ENCODE measurements around the gene STX10. TPM values are rescaled to one million over a fixed set of nuclear protein-coding genes. Genes with fewer than 3 reads are reported as not detected.

STX10 gene
- total and polyA plus RNA-seq, 9 of the 15 experiments (the other 6 are each of a cell fraction or from before 2014, with no cell fraction given), result 0.51 to 66.3 (median 31.0) TPM

DNA sequence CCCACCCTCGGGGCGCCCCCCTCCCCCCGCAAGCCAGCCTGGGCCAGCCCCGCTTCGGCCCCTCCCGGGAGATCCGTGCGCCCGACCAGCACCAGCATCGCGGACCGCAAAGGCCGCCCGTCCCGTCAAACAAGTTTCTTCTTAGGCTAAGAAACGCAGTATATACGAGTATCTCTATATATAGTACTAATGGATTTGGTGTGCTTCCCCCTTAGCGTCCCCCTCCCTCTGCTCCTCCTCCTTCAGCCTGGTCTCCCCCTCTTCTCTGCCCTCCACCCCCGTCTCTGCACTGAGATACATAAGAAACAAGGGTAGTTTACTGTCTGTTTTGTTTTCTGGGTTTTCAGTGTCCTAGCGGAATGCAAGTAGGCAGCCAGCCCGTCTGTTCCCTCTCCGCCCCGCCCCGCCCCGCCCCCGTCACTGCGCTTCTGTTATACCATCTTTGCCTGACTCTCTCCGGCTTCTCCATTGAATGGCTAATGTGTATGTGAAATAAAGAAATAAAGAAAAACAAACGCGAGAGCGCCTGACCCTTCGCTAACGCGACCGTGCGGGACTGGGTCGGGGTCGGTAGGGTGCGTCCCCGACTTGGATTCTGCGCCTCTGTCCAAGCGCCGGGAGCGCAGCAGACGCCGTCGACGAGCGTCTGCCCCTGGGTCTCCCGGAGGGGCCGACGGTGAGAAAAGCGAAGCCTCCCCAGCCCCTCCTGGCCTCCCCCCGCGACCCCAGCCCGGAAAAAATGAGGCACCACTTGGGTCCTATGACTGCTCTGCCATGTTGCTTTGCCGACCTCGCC is 51.7 kb downstream of the STX10 start (continued):
- no peak for TF ChIP-seq SRSF3 (IDR thresholded peaks at IDR 0.05; ENCODE audit: insufficient read depth, low read length)

- Histone ChIP-seq H3K79me2 (ENCODE audit: control insufficient read depth, insufficient read depth, low read length) (peaks cover 49% of the 10 kb centered on the region), H3K9me3 (replicated peaks; ENCODE audit: control insufficient read depth, insufficient read depth, low read depth, low read length) (no peaks in the 10 kb centered on the region), H3K4me3 (peak overlapping the region; percentile 34), H3K27ac (ENCODE audit: extremely low read depth, low read depth, low read length) (peak overlapping the region; percentile 98), H3K4me1 (replicated peaks in 1 of 2; ENCODE audit: control insufficient read depth in 2 of 2, insufficient read depth in 2 of 2, low read length in 2 of 2) (peaks cover 36 to 80% of the 10 kb centered on the region in 2 experiments), H3K9ac (ENCODE audit: insufficient read depth in 1 of 2, low read depth in 2 of 2, low read length in 2 of 2) (peak overlapping the region; percentile 72 to 88), H3K27me3 (ENCODE audit: control insufficient read depth in 2 of 2, insufficient read depth in 2 of 2, low read length in 2 of 2) (no peaks in the 10 kb centered on the region), H3K36me3 (ENCODE audit: control insufficient read depth, insufficient read depth, low read length) (peaks cover 37% of the 10 kb centered on the region), H3K4me2 (ENCODE audit: insufficient read depth, low read length) (peak overlapping the region; percentile 56), H4K20me1 (replicated peaks; ENCODE audit: control insufficient read depth, insufficient read depth, low read length) (no peaks in the 10 kb centered on the region), H2AFZ (ENCODE audit: low read depth, low read length) (no peak overlapping the region), H3K9me1 (ENCODE audit: control insufficient read depth, insufficient read depth, low read length) (no peaks in the 10 kb centered on the region)
- 2% methylated on average over 6 of the region's 69 CpGs for WGBS (ENCODE audit: insufficient coverage, low coverage, missing lambda C conversion rate)
- no peak for FAIRE-seq
- intact Hi-C loops (cut with micrococcal nuclease) (loop anchor here (1.0 kb wide), 1 partner anchor 165 kb away; no protein-coding TSS in a partner anchor), in situ Hi-C loops (cut with MboI) (no loop called here)
- POLR2A ChIA-PET, result interaction anchor here (0.6 kb wide), 1 partner anchor 95 kb away, joined by 4 read pairs; no protein-coding TSS in a partner anchor
- CTCF ChIA-PET (ENCODE audit: low intra/inter-chr PET ratio), result interaction anchor here (0.6 to 1.2 kb wide), 3 partner anchors 58 to 134 kb away, joined by 3 to 6 read pairs (median 5); no protein-coding TSS in a partner anchor
- DNase-seq (ENCODE audit: extremely low read depth in 1 of 4, low spot score in 3 of 4), result peak; percentile 68 to 89 (median 76)
- peak; percentile 60 for ATAC-seq
- BruUV-seq (replicated peaks), result no TSS peak
- peak; percentile 45; the same call in 1 of the 2 replicates for TF ChIP-seq CGGBP1 (CRISPR knock-in tag; IDR thresholded peaks at IDR 0.05)
- TF ChIP-seq TFE3 (CRISPR knock-in tag; IDR thresholded peaks at IDR 0.05), result peak; percentile 35; the same call in 1 of the 2 replicates
- TF ChIP-seq FIP1L1 (IDR thresholded peaks at IDR 0.05; ENCODE audit: low read depth, low read length, poor library complexity, severe bottlenecking), result peak; percentile 68
- TF ChIP-seq U2AF2 (optimal IDR thresholded peaks at IDR 0.05; ENCODE audit: low read depth, low read length), result no peak
- TF ChIP-seq, protein P1, sequence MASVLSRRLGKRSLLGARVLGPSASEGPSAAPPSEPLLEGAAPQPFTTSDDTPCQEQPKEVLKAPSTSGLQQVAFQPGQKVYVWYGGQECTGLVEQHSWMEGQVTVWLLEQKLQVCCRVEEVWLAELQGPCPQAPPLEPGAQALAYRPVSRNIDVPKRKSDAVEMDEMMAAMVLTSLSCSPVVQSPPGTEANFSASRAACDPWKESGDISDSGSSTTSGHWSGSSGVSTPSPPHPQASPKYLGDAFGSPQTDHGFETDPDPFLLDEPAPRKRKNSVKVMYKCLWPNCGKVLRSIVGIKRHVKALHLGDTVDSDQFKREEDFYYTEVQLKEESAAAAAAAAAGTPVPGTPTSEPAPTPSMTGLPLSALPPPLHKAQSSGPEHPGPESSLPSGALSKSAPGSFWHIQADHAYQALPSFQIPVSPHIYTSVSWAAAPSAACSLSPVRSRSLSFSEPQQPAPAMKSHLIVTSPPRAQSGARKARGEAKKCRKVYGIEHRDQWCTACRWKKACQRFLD (CRISPR knock-in tag; IDR thresholded peaks at IDR 0.05), result 0 out of 2 replicates have a peak, but pooled peaks have one; percentile 19
- TF ChIP-seq ETV1 (tag; conservative IDR thresholded peaks at IDR 0.05; ENCODE audit: low read depth), result no peak
- 0 out of 2 replicates have a peak, but pooled peaks have one; percentile 41 for TF ChIP-seq MBD2 (IDR thresholded peaks at IDR 0.05; ENCODE audit: borderline replicate concordance, low read depth)
- TF ChIP-seq, protein P2, sequence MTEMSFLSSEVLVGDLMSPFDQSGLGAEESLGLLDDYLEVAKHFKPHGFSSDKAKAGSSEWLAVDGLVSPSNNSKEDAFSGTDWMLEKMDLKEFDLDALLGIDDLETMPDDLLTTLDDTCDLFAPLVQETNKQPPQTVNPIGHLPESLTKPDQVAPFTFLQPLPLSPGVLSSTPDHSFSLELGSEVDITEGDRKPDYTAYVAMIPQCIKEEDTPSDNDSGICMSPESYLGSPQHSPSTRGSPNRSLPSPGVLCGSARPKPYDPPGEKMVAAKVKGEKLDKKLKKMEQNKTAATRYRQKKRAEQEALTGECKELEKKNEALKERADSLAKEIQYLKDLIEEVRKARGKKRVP (CRISPR knock-in tag; IDR thresholded peaks at IDR 0.05), result peak; percentile 63
- peak; percentile 19 to 45; a peak in 1 of 4 replicates for TF ChIP-seq NRF1 (conservative IDR thresholded peaks at IDR 0.05 in 1 of 2, IDR thresholded peaks at IDR 0.05 in 1 of 2)
Observed at GRCh38 chr19:13097463-13098258, 52.5 kb downstream of the STX10 start.

All from K562 (cell line).